ENCODE data around the gene TRAIP.

DNA sequence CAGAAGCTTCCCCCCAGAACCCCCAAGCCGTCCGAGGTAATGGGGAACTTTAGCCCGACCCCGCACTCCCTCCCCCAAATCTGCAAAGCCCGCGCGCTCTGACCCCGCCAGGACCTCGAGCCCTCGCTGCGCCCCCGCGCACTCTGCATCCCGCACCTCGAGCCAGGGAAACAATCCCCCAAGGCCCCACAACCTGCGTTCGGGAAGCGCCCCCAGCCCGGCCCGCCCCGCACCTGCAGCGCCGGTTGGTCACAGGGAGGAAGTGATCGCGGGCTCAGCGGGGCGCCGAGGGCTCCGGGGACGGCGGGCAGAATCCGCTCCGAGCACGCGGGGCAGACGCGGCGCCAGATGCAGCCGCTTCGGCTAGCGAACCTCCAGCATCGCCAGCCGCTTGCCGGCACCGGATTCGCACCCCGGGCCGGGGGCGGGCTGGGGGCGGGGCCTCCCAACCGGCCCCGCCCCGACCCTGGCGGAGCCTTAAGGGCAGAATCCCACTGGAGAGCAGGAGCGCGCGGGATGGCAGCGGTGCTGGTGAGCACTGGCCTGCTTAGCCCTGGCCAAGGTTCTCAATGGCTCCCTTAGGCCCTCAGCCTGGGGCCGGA, 13.3 kb upstream of the TRAIP start, which contains the start of gene CAMKV:
- TF ChIP-seq, protein P1, sequence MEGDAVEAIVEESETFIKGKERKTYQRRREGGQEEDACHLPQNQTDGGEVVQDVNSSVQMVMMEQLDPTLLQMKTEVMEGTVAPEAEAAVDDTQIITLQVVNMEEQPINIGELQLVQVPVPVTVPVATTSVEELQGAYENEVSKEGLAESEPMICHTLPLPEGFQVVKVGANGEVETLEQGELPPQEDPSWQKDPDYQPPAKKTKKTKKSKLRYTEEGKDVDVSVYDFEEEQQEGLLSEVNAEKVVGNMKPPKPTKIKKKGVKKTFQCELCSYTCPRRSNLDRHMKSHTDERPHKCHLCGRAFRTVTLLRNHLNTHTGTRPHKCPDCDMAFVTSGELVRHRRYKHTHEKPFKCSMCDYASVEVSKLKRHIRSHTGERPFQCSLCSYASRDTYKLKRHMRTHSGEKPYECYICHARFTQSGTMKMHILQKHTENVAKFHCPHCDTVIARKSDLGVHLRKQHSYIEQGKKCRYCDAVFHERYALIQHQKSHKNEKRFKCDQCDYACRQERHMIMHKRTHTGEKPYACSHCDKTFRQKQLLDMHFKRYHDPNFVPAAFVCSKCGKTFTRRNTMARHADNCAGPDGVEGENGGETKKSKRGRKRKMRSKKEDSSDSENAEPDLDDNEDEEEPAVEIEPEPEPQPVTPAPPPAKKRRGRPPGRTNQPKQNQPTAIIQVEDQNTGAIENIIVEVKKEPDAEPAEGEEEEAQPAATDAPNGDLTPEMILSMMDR (IDR thresholded peaks at IDR 0.05), result no peak
- no peak for TF ChIP-seq POLR2A (IDR thresholded peaks at IDR 0.05)
- no peak for TF ChIP-seq EP300 (IDR thresholded peaks at IDR 0.05)
